GM23338 (cell line): ENCODE results near the gene MLEC. TPM values are rescaled to one million over a fixed set of nuclear protein-coding genes. Genes with fewer than 3 reads are reported as not detected.

Experiments
- ATAC-seq: fragments of 200-7000 bp; cut with Tn5 transposase; 3 replicates; pipeline ENCODE4 v1.9.1; 2020
- DNase-seq: peaks from one replicate; pipeline ENCODE4 v3.0.0-alpha.2; 2015; ENCODE audit warnings: low spot score
- H2AFZ ChIP-seq: fragments of 200-600 bp; sonication (generic); 2 replicates; pipeline ENCODE4 v1.8.0; 2016; ENCODE audit warnings: antibody characterized with exemption, mild to moderate bottlenecking, moderate library complexity
- H3F3A ChIP-seq: fragments of 200-600 bp; sonication (generic); replicated peaks from 2 replicates; pipeline ENCODE4 v1.8.0; 2017; ENCODE audit warnings: antibody characterized with exemption, mixed run types, low read depth
- H3K27ac ChIP-seq: fragments of 200-600 bp; sonication (generic); 2 replicates; pipeline ENCODE4 v1.6.1; 2016; ENCODE audit warnings: low read depth
- H3K27me3 ChIP-seq: fragments of 200-600 bp; sonication (generic); 2 replicates; pipeline ENCODE4 v1.8.0; 2016; ENCODE audit warnings: mild to moderate bottlenecking, mixed run types, moderate library complexity; ENCODE audit not compliant: insufficient read depth
- H3K36me3 ChIP-seq: fragments of 200-600 bp; sonication (generic); 2 replicates; pipeline ENCODE4 v1.8.0; 2016; ENCODE audit warnings: mild to moderate bottlenecking; ENCODE audit not compliant: insufficient read depth
- H3K4me1 ChIP-seq: fragments of 200-600 bp; sonication (generic); 2 replicates; pipeline ENCODE4 v1.8.0; 2016; ENCODE audit warnings: mild to moderate bottlenecking, moderate library complexity; ENCODE audit not compliant: insufficient read depth
- H3K4me2 ChIP-seq: fragments of 200-600 bp; sonication (generic); 2 replicates; pipeline ENCODE4 v1.7.1; 2017; ENCODE audit warnings: mixed run types
- H3K4me3 ChIP-seq: fragments of 200-600 bp; sonication (generic); 2 replicates; pipeline ENCODE4 v1.6.1; 2016; ENCODE audit warnings: mixed run types
- H3K79me2 ChIP-seq: fragments of 200-600 bp; sonication (generic); replicated peaks from 2 replicates; pipeline ENCODE4 v1.8.0; 2017; ENCODE audit warnings: mild to moderate bottlenecking; ENCODE audit not compliant: insufficient read depth
- H3K9me2 ChIP-seq: fragments of 200-600 bp; sonication (generic); 2 replicates; pipeline ENCODE4 v1.8.0; 2017; ENCODE audit not compliant: insufficient read depth
- H4K20me1 ChIP-seq: fragments of 200-600 bp; sonication (generic); replicated peaks from 2 replicates; pipeline ENCODE4 v1.8.0; 2017; ENCODE audit warnings: mild to moderate bottlenecking; ENCODE audit not compliant: insufficient read depth
- H3K27ac Mint-ChIP-seq: 2 replicates; pipeline ENCODE4 v1.8.0; 2020; ENCODE audit warnings: inconsistent platforms, mild to moderate bottlenecking, moderate library complexity, mixed read lengths
- H3K27me3 Mint-ChIP-seq: 3 replicates; pipeline ENCODE4 v1.8.0; 2022; ENCODE audit warnings: low read depth, mild to moderate bottlenecking, moderate library complexity, mixed read lengths, inconsistent platforms; ENCODE audit not compliant: insufficient read depth, poor library complexity
- H3K36me3 Mint-ChIP-seq: 3 replicates; pipeline ENCODE4 v1.8.0; 2021; ENCODE audit warnings: low read depth, mild to moderate bottlenecking, inconsistent platforms, moderate library complexity, mixed read lengths
- H3K4me1 Mint-ChIP-seq: 3 replicates; pipeline ENCODE4 v1.8.0; 2020; ENCODE audit warnings: mild to moderate bottlenecking, inconsistent platforms, mixed read lengths
- H3K4me3 Mint-ChIP-seq: 3 replicates; pipeline ENCODE4 v1.8.0; 2021; ENCODE audit warnings: moderate library complexity, mild to moderate bottlenecking, inconsistent platforms, mixed read lengths
- H3K9me3 Mint-ChIP-seq: 3 replicates; pipeline ENCODE4 v1.8.0; 2020; ENCODE audit warnings: moderate library complexity, mild to moderate bottlenecking, inconsistent platforms, mixed read lengths
- CREB1 ChIP-seq: fragments of 250-450 bp; sonication (Bioruptor Pico); IDR thresholded peaks from 2 replicates; pipeline ENCODE4 v1.5.0; 2020; ENCODE audit warnings: low read depth, mild to moderate bottlenecking, moderate library complexity
- CTCF ChIP-seq, 2 experiments: fragments of 200-600 bp in 1 of 2; sonication (generic) in 1 of 2; conservative IDR thresholded peaks; 2 replicates each; pipeline versions ENCODE4 v1.5.1 to v1.6.1; 2016 to 2017; ENCODE audit warnings: antibody characterized with exemption in 2 of 2, low read depth in 2 of 2, mild to moderate bottlenecking in 2 of 2, moderate library complexity in 1 of 2
- ETS1 ChIP-seq: IDR thresholded peaks from 2 replicates; pipeline ENCODE4 v1.6.1; 2016; ENCODE audit warnings: antibody characterized with exemption
- EZH2phosphoT487 ChIP-seq: fragments of 200-600 bp; sonication (generic); IDR thresholded peaks from one replicate; pipeline ENCODE4 v1.8.1; 2018; ENCODE audit warnings: antibody characterized with exemption; ENCODE audit not compliant: unreplicated experiment
- REST ChIP-seq: IDR thresholded peaks from one replicate; pipeline ENCODE4 v1.6.1; 2018; ENCODE audit warnings: antibody characterized with exemption; ENCODE audit not compliant: unreplicated experiment
- STAT1 ChIP-seq: IDR thresholded peaks from one replicate; pipeline ENCODE4 v1.6.1; 2016; ENCODE audit warnings: antibody characterized with exemption; ENCODE audit not compliant: unreplicated experiment
- ZNF114 ChIP-seq: fragments of 250-450 bp; sonication (Bioruptor Pico); IDR thresholded peaks from 2 replicates; pipeline ENCODE4 v1.5.0; 2020; ENCODE audit warnings: mild to moderate bottlenecking, moderate library complexity
- ZNF331 ChIP-seq: fragments of 250-450 bp; sonication (Bioruptor Pico); IDR thresholded peaks from 2 replicates; pipeline ENCODE4 v1.5.0; 2020; ENCODE audit warnings: low read depth, mild to moderate bottlenecking, moderate library complexity
- polyA plus RNA-seq: library from polyadenylated mRNA; unstranded; fragments of >200 nt; fragmentation: Nextera tagmentation; extraction: Ambion mirVana; gene quantifications from 2 replicates; pipeline ENCODE4 v1.2.1, GENCODE V29; 2016
- total RNA-seq: library from RNA; depleted of rRNA; stranded (reverse); fragments of >200 nt; shearing (Covaris generic); gene quantifications from 2 replicates; pipeline ENCODE4 v1.2.3, GENCODE V29; 2014

The MLEC gene
- total and polyA plus RNA-seq, 2 experiments from 2014 or later: 225 to 264 TPM

- Mint-ChIP-seq H3K27ac (no peak overlapping the region), H3K9me3 (no peaks in the 10 kb centered on the region), H3K4me1 (peaks cover 21% of the 10 kb centered on the region), H3K27me3 (peaks cover 30% of the 10 kb centered on the region), H3K36me3 (peaks cover 3% of the 10 kb centered on the region; the same call in 1 of the 3 replicates), H3K4me3 (peak overlapping the region; percentile 72)
- Histone ChIP-seq H3K4me2 (peak overlapping the region; percentile 90), H3K4me3 (peak overlapping the region; percentile 83), H2AFZ (peak overlapping the region; percentile 97), H3K9me2 (no peaks in the 10 kb centered on the region), H3K36me3 (no peaks in the 10 kb centered on the region), H3K27me3 (peaks cover 22% of the 10 kb centered on the region), H3F3A (peaks cover 15% of the 10 kb centered on the region), H3K27ac (no peak overlapping the region), H3K79me2 (no peaks in the 10 kb centered on the region), H3K4me1 (peaks cover 6% of the 10 kb centered on the region), H4K20me1 (peaks cover 8% of the 10 kb centered on the region; the same call in 1 of the 2 replicates)
- TF ChIP-seq ZNF114 (CRISPR knock-in tag) (no peak), ZNF331 (CRISPR knock-in tag) (no peak), ETS1 (no peak; the same call in 1 of the 2 replicates), EZH2phosphoT487 (no peak), REST (peak; percentile 85), STAT1 (no peak), CREB1 (CRISPR knock-in tag) (no peak; the same call in 1 of the 2 replicates), CTCF (conservative IDR thresholded peaks at IDR 0.05; ENCODE audit: low read depth in 2 of 2) (peak; percentile 37 to 66)
- DNase-seq (peak; percentile 91), ATAC-seq (peak; percentile 82)
Measured at GRCh38 chr12:120640861-120641833, 45.8 kb upstream of the MLEC start.
